SJCRH30 (cell line): ENCODE data around the gene HDLBP. TPM values are rescaled to one million over a fixed set of nuclear protein-coding genes. Genes with fewer than 3 reads are reported as not detected.
"Not testable (repeated sequence)": the region's sequence is repeated elsewhere in the genome, so short reads cannot be mapped to it uniquely, and the experiment has no call there.

Source experiments
- DNase-seq, 2 experiments: peaks; one replicate each; pipeline ENCODE4 v3.0.0-alpha.2; 2015 to 2020
- H3K27ac ChIP-seq: fragments of 250-450 bp; sonication (Bioruptor Pico); 2 replicates; pipeline ENCODE4 v1.5.1; 2020; ENCODE audit warnings: mild to moderate bottlenecking, moderate library complexity
- H3K27me3 ChIP-seq: fragments of 250-450 bp; sonication (Bioruptor Pico); 2 replicates; pipeline ENCODE4 v1.5.1; 2020; ENCODE audit warnings: mild to moderate bottlenecking, moderate library complexity
- H3K36me3 ChIP-seq: fragments of 250-450 bp; sonication (Bioruptor Pico); 2 replicates; pipeline ENCODE4 v1.5.1; 2020; ENCODE audit warnings: mild to moderate bottlenecking, moderate library complexity
- H3K4me1 ChIP-seq: fragments of 250-450 bp; sonication (Bioruptor Pico); 2 replicates; pipeline ENCODE4 v1.5.1; 2020; ENCODE audit warnings: mild to moderate bottlenecking, moderate library complexity
- H3K4me3 ChIP-seq: fragments of 250-450 bp; sonication (Bioruptor Pico); 2 replicates; pipeline ENCODE4 v1.5.1; 2020; ENCODE audit warnings: mild to moderate bottlenecking, moderate library complexity
- H3K9me3 ChIP-seq: fragments of 250-450 bp; sonication (Bioruptor Pico); replicated peaks from 2 replicates; pipeline ENCODE4 v1.5.1; 2020; ENCODE audit warnings: mild to moderate bottlenecking, moderate library complexity
- total RNA-seq: library from RNA; depleted of rRNA; stranded (reverse); fragments of >200 nt; shearing (Covaris generic); gene quantifications from 2 replicates; pipeline ENCODE4 v1.2.3, GENCODE V29; 2014

Gene HDLBP
- total RNA-seq, 1 experiment from 2014 or later: 522 TPM

- Histone ChIP-seq H3K27me3 (no peaks in the 10 kb centered on the region), H3K4me3 (no peak overlapping the region), H3K4me1 (no peaks in the 10 kb centered on the region), H3K27ac (no peak overlapping the region), H3K36me3 (no peaks in the 10 kb centered on the region), H3K9me3 (no peaks in the 10 kb centered on the region)
- DNase-seq: no peak
Observed at GRCh38 chr2:241204490-241204889, 111.0 kb downstream of the HDLBP start.

- Histone ChIP-seq H3K36me3 (no peaks in the 10 kb centered on the region), H3K4me1 (no peaks in the 10 kb centered on the region), H3K27ac (no peak overlapping the region), H3K9me3 (no peaks in the 10 kb centered on the region), H3K4me3 (no peak overlapping the region), H3K27me3 (no peaks in the 10 kb centered on the region)
- DNase-seq: no peak
Observed at GRCh38 chr2:241204010-241204384, 111.5 kb downstream of the HDLBP start.

GRCh38 chr2:241203218-241204009, 112.1 kb downstream of the HDLBP start:
- Histone ChIP-seq H3K27ac (no peak overlapping the region), H3K9me3 (no peaks in the 10 kb centered on the region), H3K4me1 (no peaks in the 10 kb centered on the region), H3K36me3 (no peaks in the 10 kb centered on the region), H3K27me3 (no peaks in the 10 kb centered on the region), H3K4me3 (no peak overlapping the region)
- DNase-seq: no peak

GRCh38 chr2:241202681-241203080, 112.8 kb downstream of the HDLBP start:
- Histone ChIP-seq H3K27me3 (no peaks in the 10 kb centered on the region), H3K36me3 (no peaks in the 10 kb centered on the region), H3K27ac (no peak overlapping the region), H3K9me3 (no peaks in the 10 kb centered on the region), H3K4me3 (no peak overlapping the region), H3K4me1 (no peaks in the 10 kb centered on the region)
- DNase-seq: no peak

GRCh38 chr2:241202268-241202585, 113.2 kb downstream of the HDLBP start:
- no peak overlapping the region for H3K4me3 ChIP-seq
- no peaks in the 10 kb centered on the region for H3K4me1 ChIP-seq
- DNase-seq: no peak
- H3K9me3 ChIP-seq: no peaks in the 10 kb centered on the region
- H3K27me3 ChIP-seq: no peaks in the 10 kb centered on the region
- no peaks in the 10 kb centered on the region for H3K36me3 ChIP-seq
- H3K27ac ChIP-seq: no peak overlapping the region

- no peak overlapping the region for H3K4me3 ChIP-seq
- peak in 1 of 2 experiments; percentile 35 for DNase-seq
- H3K4me1 ChIP-seq: no peaks in the 10 kb centered on the region
- H3K27ac ChIP-seq: no peak overlapping the region
- H3K9me3 ChIP-seq: no peaks in the 10 kb centered on the region
- no peaks in the 10 kb centered on the region for H3K36me3 ChIP-seq
- H3K27me3 ChIP-seq: no peaks in the 10 kb centered on the region
Observed at GRCh38 chr2:241201445-241202267, 113.8 kb downstream of the HDLBP start.

GRCh38 chr2:241200822-241201395, 114.6 kb downstream of the HDLBP start:
- Histone ChIP-seq H3K9me3 (no peaks in the 10 kb centered on the region), H3K4me1 (no peaks in the 10 kb centered on the region), H3K27me3 (no peaks in the 10 kb centered on the region), H3K4me3 (no peak overlapping the region), H3K27ac (no peak overlapping the region), H3K36me3 (no peaks in the 10 kb centered on the region)
- no peak for DNase-seq

GRCh38 chr2:241199897-241200821, 115.3 kb downstream of the HDLBP start:
- Histone ChIP-seq H3K27ac (no peak overlapping the region), H3K4me3 (no peak overlapping the region), H3K9me3 (no peaks in the 10 kb centered on the region), H3K27me3 (no peaks in the 10 kb centered on the region), H3K36me3 (no peaks in the 10 kb centered on the region), H3K4me1 (no peaks in the 10 kb centered on the region)
- no peak for DNase-seq

GRCh38 chr2:241199286-241199685, 116.2 kb downstream of the HDLBP start:
- H3K27me3 ChIP-seq: no peaks in the 10 kb centered on the region
- no peaks in the 10 kb centered on the region for H3K4me1 ChIP-seq
- DNase-seq: no peak
- no peaks in the 10 kb centered on the region for H3K36me3 ChIP-seq
- H3K27ac ChIP-seq: no peak overlapping the region
- no peaks in the 10 kb centered on the region for H3K9me3 ChIP-seq
- no peak overlapping the region for H3K4me3 ChIP-seq

GRCh38 chr2:241198381-241199279, 116.8 kb downstream of the HDLBP start:
- H3K27me3 ChIP-seq: no peaks in the 10 kb centered on the region
- no peaks in the 10 kb centered on the region for H3K36me3 ChIP-seq
- H3K9me3 ChIP-seq: no peaks in the 10 kb centered on the region
- DNase-seq: no peak
- H3K4me1 ChIP-seq: no peaks in the 10 kb centered on the region
- H3K4me3 ChIP-seq: no peak overlapping the region
- H3K27ac ChIP-seq: no peak overlapping the region

- H3K4me1 ChIP-seq: no peaks in the 10 kb centered on the region
- H3K27me3 ChIP-seq: 0 out of 2 replicates have a peak, but pooled peaks cover 2% of the 10 kb centered on the region
- H3K4me3 ChIP-seq: no peak overlapping the region
- no peak overlapping the region for H3K27ac ChIP-seq
- no peak for DNase-seq
- no peaks in the 10 kb centered on the region for H3K9me3 ChIP-seq
- H3K36me3 ChIP-seq: no peaks in the 10 kb centered on the region
Observed at GRCh38 chr2:241197947-241198346, 117.5 kb downstream of the HDLBP start.

- not testable (repeated sequence) for H3K27me3 ChIP-seq, H3K27ac ChIP-seq, H3K4me3 ChIP-seq, H3K9me3 ChIP-seq, H3K36me3 ChIP-seq, H3K4me1 ChIP-seq, DNase-seq
Observed at GRCh38 chr2:241197246-241197645, 118.2 kb downstream of the HDLBP start.

GRCh38 chr2:241195506-241196130, 119.9 kb downstream of the HDLBP start:
- H3K4me1 ChIP-seq: no peaks in the 10 kb centered on the region
- no peaks in the 10 kb centered on the region for H3K36me3 ChIP-seq

More at GRCh38 chr2:241195506-241196130, 119.9 kb downstream of the HDLBP start:
- no peak for DNase-seq
- Histone ChIP-seq H3K27me3 (0 out of 2 replicates have a peak, but pooled peaks cover 2% of the 10 kb centered on the region), H3K4me3 (no peak overlapping the region), H3K27ac (no peak overlapping the region), H3K9me3 (no peaks in the 10 kb centered on the region)
